GM12872 (cell line): Measurements from ENCODE around the gene EFCAB11.

Source experiments
- TF ChIP-seq, protein P1 (sequence below): IDR thresholded peaks from 3 replicates; pipeline ENCODE4 v1.5.1; 2011; ENCODE audit warnings: low read depth, mild to moderate bottlenecking, low read length, moderate library complexity; ENCODE audit not compliant: insufficient read depth

Gene EFCAB11

DNA sequence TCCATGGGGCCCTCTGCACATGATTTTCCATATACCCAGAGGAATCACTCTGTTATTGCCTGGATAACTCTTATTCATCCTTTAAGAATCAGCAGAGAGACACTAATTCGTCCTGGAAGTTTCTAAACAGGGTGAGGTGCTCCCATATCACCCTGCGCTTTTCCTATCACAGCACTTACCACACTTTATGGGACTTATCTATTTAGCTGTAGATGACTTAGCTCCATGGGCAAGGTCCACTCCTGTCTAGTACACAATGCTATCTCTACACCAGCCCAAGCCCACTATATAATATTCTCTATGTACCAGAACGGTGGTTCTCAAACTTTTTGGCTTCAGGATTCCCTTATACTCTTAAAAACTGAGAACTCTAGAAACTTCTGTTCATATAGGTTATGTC is 111.7 kb downstream of the EFCAB11 start:
- TF ChIP-seq, protein P1, sequence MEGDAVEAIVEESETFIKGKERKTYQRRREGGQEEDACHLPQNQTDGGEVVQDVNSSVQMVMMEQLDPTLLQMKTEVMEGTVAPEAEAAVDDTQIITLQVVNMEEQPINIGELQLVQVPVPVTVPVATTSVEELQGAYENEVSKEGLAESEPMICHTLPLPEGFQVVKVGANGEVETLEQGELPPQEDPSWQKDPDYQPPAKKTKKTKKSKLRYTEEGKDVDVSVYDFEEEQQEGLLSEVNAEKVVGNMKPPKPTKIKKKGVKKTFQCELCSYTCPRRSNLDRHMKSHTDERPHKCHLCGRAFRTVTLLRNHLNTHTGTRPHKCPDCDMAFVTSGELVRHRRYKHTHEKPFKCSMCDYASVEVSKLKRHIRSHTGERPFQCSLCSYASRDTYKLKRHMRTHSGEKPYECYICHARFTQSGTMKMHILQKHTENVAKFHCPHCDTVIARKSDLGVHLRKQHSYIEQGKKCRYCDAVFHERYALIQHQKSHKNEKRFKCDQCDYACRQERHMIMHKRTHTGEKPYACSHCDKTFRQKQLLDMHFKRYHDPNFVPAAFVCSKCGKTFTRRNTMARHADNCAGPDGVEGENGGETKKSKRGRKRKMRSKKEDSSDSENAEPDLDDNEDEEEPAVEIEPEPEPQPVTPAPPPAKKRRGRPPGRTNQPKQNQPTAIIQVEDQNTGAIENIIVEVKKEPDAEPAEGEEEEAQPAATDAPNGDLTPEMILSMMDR: no peak

DNA sequence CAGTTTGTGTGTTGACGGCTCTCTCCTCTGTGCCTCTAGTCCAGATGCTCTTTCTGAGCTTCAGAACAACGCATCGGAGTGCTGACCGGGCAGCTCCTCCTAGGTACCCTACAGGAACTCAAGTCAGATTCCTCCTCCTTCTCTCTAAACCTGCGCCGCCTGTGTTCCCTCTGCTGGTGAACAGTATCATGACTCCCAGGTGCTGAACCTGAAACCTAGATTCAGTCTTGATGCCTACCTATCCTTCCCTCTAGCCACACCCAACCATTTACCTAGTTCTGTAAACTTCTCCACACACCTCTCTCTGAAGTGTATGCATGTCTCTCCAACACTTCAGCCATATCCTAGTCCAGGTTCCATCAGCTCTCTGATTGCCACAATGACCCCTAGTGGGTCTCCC is 112.7 kb downstream of the EFCAB11 start:
- TF ChIP-seq, protein P1: 0 out of 3 replicates have a peak, but pooled peaks have one; percentile 2

DNA sequence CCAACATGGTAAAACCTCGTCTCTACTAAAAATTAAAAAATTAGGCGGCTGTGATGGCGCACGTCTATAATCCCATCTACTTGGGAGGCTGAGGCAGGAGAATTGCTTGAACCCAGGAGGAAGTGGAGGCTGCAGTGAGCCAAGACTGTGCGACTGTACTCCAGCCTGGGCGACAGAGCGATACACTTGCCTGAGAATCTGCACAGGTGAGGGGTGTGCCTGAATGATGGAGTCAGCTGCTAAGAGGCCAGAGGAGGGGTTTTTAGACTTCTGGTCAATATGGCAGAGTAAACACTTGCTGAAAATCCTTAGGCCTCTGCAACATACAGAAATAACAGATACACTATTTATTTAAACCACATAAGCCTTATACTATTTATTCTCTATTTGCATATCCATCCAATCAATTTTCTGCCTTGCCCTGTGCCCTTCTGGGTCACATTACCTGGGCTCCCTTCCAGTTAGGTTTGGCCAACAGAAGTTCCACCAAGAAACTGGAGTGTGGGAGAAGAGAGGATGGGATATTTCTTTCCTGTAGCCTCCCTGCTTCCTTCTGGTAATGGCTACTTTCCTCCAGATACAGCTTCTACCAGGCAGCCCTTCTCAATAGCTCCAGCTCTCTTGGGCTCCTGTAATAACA is 117.6 kb downstream of the EFCAB11 start:
- TF ChIP-seq, protein P1: no peak

DNA sequence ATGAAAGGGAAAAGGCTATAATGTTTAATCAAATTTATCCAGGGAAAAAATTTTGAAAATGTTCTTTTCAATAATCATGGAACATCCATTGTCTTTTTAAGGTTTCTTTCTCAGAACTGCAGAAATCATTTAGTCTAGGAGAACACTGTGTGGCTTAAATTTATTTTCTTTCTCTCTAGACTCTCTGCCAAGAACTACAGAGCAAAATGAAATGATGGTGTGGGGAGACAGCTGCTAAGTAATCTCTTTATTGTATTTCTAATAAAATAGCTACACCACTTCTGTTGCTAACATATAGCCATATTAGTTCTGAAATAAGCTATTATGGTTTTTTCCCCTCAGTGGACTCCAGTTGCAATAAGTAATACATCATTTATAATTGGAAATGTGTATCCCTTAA is 120.9 kb downstream of the EFCAB11 start:
- TF ChIP-seq, protein P1: no peak

DNA sequence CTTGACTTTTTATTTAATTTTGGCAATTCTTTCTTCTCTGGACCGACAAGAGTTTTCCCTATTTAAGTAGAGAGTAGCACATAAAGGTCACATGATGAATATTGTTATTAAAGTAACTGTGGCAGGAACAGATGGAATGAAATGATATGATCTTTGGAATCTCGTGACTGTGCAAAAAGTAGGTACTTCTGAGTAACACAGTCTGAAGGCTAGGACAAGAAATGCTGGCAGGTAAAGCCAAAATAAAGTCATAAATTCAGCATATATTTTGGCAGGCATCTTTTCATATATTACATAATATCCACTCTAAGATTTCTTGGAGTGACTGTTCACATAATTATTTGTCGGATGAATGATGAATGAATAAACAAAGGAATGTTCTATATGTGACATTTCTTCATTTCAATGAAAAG is 121.4 kb downstream of the EFCAB11 start:
- TF ChIP-seq, protein P1: no peak

DNA sequence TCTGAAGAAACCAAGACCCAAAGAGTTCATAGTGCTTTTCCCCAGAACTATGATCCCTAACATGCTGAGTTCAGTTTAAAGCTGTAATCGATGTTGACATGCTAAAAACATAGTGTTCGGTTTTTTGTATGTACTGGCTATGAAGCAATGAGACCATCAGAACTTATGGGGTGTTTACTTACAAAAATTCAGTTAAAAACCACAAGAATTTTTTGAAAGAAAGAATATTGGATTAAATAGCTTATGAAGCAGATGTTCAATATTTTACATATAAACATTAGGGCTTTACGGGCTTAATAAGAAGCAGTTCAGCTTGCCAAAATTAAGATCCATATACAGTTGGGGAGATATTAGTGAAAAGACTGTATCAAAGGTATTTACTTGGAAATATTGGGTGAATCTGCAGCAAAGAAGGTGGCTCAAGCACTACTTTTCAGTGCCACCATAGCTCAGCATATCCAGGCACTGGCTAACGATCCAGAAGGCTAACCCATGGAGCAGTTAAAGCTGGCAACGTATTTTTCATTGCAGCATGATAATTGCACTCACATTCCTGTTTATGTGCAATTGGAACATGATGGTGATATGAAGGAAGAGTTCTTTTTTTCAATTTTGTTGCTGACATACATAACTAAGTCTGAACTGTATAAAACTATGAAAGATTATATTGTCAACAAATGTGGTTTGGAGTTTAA is 125.9 kb downstream of the EFCAB11 start:
- TF ChIP-seq, protein P1: no peak

DNA sequence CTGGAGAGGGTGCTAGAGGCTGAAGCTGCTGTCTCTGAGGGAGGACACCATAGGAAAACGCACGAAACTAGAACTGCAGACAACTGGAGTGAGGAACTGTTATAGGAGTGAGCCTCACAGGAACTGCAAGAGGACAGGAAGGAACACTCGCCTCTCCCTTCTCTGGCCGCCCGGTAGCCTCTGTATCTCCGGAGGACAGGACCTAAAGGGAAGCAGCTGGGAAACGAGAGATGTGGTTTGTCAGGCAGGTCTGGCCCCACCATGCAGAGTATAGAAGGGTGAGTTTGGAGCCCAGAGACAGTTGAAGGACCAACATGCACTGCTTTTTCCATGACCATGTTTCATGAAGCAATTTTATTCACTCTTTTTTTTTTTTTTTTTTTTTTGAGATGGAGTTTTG is 127.3 kb downstream of the EFCAB11 start:
- TF ChIP-seq, protein P1: no peak
